ENCODE data around the gene ITGA6. TPM values are rescaled to one million over a fixed set of nuclear protein-coding genes. Genes with fewer than 3 reads are reported as not detected.
A peak's percentile ranks its signal among the peaks of the same experiment; 100 is the strongest.

ITGA6 gene
- total and polyA plus RNA-seq, 2 experiments from 2014 or later: 32.9 to 124 TPM

DNA sequence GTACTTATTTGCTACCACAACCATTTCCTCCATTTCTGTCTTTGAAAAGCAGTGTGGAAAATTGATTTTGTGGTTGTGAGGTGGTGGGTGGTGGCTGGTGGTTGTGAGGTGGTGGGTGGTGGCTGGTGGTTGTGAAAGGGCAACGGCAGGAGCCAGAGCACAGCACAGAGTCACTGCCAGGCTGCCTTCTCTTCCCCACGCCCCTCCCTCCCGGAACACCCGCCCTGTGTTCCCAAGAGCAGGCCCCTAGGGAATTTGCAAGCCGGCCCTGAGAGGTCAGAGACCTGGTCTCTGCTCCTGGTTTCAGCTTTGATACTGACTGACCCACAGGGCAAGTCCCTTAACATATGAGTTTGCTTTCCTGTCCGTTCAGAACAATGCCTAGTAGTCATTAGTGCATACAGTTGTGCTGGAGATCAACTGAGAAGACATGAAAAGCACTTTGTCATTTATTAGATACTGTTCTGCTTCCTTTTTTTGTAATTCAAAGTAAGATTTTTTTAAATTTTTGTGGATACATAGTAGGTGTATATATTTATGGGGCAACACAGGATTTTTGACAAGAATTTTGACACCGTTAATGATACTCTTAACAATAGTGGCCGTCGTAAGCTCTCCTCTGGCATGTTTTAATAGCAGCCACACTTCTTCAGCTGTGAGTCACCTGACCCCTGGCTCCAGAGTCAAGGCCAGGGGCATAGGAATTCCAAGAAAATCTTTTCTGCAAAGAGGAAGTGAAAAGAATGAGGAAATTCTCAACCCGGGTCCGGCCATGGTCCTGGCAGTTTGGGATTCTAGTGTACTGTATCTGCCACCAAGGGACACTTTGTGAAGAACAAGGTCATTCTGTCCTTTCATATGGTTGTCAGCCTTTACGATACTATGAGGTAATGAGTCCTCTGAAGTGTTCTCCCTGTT lies 53.2 kb downstream of the ITGA6 start:
- no peak overlapping the region for H3K4me3 Mint-ChIP-seq
- Histone ChIP-seq H3K36me3 (ENCODE audit: insufficient read depth) (peaks cover 22% of the 10 kb centered on the region), H3K9me2 (ENCODE audit: insufficient read depth) (no peaks in the 10 kb centered on the region), H3K4me3 (no peak overlapping the region), H3K4me1 (ENCODE audit: insufficient read depth) (no peaks in the 10 kb centered on the region), H2AFZ (no peak overlapping the region), H3K27me3 (ENCODE audit: insufficient read depth) (no peaks in the 10 kb centered on the region), H3K79me2 (replicated peaks; ENCODE audit: insufficient read depth) (no peaks in the 10 kb centered on the region), H3F3A (replicated peaks; ENCODE audit: low read depth) (no peaks in the 10 kb centered on the region), H3K27ac (ENCODE audit: low read depth) (no peak overlapping the region), H3K4me2 (no peak overlapping the region), H4K20me1 (replicated peaks; ENCODE audit: insufficient read depth) (no peaks in the 10 kb centered on the region; the same call in 1 of the 2 replicates)
- no peaks in the 10 kb centered on the region for H3K27me3 Mint-ChIP-seq (ENCODE audit: insufficient read depth, low read depth, poor library complexity)
- ATAC-seq (peak; percentile 43; the same call in 2 of the 3 replicates), DNase-seq (ENCODE audit: low spot score) (no peak)
- no peaks in the 10 kb centered on the region for H3K9me3 Mint-ChIP-seq
- peaks cover 58% of the 10 kb centered on the region for H3K36me3 Mint-ChIP-seq (ENCODE audit: low read depth)
- peaks cover 3% of the 10 kb centered on the region; the same call in 1 of the 3 replicates for H3K4me1 Mint-ChIP-seq
- no peak overlapping the region; the same call in 1 of the 2 replicates for H3K27ac Mint-ChIP-seq
- TF ChIP-seq, protein P1, sequence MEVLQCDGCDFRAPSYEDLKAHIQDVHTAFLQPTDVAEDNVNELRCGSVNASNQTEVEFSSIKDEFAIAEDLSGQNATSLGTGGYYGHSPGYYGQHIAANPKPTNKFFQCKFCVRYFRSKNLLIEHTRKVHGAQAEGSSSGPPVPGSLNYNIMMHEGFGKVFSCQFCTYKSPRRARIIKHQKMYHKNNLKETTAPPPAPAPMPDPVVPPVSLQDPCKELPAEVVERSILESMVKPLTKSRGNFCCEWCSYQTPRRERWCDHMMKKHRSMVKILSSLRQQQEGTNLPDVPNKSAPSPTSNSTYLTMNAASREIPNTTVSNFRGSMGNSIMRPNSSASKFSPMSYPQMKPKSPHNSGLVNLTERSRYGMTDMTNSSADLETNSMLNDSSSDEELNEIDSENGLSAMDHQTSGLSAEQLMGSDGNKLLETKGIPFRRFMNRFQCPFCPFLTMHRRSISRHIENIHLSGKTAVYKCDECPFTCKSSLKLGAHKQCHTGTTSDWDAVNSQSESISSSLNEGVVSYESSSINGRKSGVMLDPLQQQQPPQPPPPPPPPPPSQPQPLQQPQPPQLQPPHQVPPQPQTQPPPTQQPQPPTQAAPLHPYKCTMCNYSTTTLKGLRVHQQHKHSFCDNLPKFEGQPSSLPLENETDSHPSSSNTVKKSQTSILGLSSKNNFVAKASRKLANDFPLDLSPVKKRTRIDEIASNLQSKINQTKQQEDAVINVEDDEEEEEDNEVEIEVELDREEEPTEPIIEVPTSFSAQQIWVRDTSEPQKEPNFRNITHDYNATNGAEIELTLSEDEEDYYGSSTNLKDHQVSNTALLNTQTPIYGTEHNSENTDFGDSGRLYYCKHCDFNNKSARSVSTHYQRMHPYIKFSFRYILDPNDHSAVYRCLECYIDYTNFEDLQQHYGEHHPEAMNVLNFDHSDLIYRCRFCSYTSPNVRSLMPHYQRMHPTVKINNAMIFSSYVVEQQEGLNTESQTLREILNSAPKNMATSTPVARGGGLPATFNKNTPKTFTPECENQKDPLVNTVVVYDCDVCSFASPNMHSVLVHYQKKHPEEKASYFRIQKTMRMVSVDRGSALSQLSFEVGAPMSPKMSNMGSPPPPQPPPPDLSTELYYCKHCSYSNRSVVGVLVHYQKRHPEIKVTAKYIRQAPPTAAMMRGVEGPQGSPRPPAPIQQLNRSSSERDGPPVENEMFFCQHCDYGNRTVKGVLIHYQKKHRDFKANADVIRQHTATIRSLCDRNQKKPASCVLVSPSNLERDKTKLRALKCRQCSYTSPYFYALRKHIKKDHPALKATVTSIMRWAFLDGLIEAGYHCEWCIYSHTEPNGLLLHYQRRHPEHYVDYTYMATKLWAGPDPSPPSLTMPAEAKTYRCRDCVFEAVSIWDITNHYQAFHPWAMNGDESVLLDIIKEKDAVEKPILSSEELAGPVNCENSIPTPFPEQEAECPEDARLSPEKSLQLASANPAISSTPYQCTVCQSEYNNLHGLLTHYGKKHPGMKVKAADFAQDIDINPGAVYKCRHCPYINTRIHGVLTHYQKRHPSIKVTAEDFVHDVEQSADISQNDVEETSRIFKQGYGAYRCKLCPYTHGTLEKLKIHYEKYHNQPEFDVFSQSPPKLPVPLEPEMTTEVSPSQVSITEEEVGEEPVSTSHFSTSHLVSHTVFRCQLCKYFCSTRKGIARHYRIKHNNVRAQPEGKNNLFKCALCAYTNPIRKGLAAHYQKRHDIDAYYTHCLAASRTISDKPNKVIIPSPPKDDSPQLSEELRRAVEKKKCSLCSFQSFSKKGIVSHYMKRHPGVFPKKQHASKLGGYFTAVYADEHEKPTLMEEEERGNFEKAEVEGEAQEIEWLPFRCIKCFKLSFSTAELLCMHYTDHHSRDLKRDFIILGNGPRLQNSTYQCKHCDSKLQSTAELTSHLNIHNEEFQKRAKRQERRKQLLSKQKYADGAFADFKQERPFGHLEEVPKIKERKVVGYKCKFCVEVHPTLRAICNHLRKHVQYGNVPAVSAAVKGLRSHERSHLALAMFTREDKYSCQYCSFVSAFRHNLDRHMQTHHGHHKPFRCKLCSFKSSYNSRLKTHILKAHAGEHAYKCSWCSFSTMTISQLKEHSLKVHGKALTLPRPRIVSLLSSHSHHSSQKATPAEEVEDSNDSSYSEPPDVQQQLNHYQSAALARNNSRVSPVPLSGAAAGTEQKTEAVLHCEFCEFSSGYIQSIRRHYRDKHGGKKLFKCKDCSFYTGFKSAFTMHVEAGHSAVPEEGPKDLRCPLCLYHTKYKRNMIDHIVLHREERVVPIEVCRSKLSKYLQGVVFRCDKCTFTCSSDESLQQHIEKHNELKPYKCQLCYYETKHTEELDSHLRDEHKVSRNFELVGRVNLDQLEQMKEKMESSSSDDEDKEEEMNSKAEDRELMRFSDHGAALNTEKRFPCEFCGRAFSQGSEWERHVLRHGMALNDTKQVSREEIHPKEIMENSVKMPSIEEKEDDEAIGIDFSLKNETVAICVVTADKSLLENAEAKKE (CRISPR knock-in tag; IDR thresholded peaks at IDR 0.05): no peak
- TF ChIP-seq, protein P2, sequence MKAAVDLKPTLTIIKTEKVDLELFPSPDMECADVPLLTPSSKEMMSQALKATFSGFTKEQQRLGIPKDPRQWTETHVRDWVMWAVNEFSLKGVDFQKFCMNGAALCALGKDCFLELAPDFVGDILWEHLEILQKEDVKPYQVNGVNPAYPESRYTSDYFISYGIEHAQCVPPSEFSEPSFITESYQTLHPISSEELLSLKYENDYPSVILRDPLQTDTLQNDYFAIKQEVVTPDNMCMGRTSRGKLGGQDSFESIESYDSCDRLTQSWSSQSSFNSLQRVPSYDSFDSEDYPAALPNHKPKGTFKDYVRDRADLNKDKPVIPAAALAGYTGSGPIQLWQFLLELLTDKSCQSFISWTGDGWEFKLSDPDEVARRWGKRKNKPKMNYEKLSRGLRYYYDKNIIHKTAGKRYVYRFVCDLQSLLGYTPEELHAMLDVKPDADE (IDR thresholded peaks at IDR 0.05): no peak
- no peak for TF ChIP-seq ZNF331 (CRISPR knock-in tag; IDR thresholded peaks at IDR 0.05; ENCODE audit: low read depth)
- no peak for TF ChIP-seq EZH2 (IDR thresholded peaks at IDR 0.05; ENCODE audit: low read depth, unreplicated experiment)
- TF ChIP-seq NANOG (IDR thresholded peaks at IDR 0.05; ENCODE audit: borderline replicate concordance): no peak

Measured in GM23338 (cell line).